ENCODE data around the gene UST. TPM values are rescaled to one million over a fixed set of nuclear protein-coding genes. Genes with fewer than 3 reads are reported as not detected.

UST gene
- total RNA-seq, 4 donors from 2014 or later = 2.3 to 8.4 (median 2.8) TPM

- intact Hi-C loops (cut with DNase I; ENCODE audit: low total_unique reads) = no loop called here
- no peak overlapping the region for H3K27ac ChIP-seq
- no peaks in the 10 kb centered on the region for H3K9me3 ChIP-seq
- TF ChIP-seq POLR2A (IDR thresholded peaks at IDR 0.05) = no peak
- TF ChIP-seq CTCF (IDR thresholded peaks at IDR 0.05 in 4 of 5, conservative IDR thresholded peaks at IDR 0.05 in 1 of 5) = no peak
- no peak for ATAC-seq
- in situ Hi-C loops (cut with MboI; ENCODE audit: low sequenced_read_pairs in 4 of 4) = no loop called here
- H3K36me3 ChIP-seq = no peaks in the 10 kb centered on the region
- H3K4me3 ChIP-seq = no peak overlapping the region
- H3K4me1 ChIP-seq = no peaks in the 10 kb centered on the region
- H3K27me3 ChIP-seq = no peaks in the 10 kb centered on the region
- DNase-seq = no peak
Observed at GRCh38 chr6:148824291-148824690, 77.5 kb downstream of the UST start.

- intact Hi-C loops (cut with DNase I; ENCODE audit: low total_unique reads) (no loop called here), in situ Hi-C loops (cut with MboI; ENCODE audit: low sequenced_read_pairs in 4 of 4) (no loop called here)
- Histone ChIP-seq H3K36me3 (no peaks in the 10 kb centered on the region), H3K27ac (no peak overlapping the region), H3K4me1 (no peaks in the 10 kb centered on the region), H3K9me3 (no peaks in the 10 kb centered on the region), H3K4me3 (no peak overlapping the region), H3K27me3 (no peaks in the 10 kb centered on the region)
- DNase-seq (no peak), ATAC-seq (no peak)
- TF ChIP-seq POLR2A (IDR thresholded peaks at IDR 0.05) (no peak), CTCF (IDR thresholded peaks at IDR 0.05 in 4 of 5, conservative IDR thresholded peaks at IDR 0.05 in 1 of 5) (no peak)
Observed at GRCh38 chr6:148824960-148825359, 78.1 kb downstream of the UST start.

GRCh38 chr6:148825492-148825891, 78.7 kb downstream of the UST start:
- Histone ChIP-seq H3K27me3 (no peaks in the 10 kb centered on the region), H3K4me3 (no peak overlapping the region), H3K4me1 (no peaks in the 10 kb centered on the region), H3K36me3 (no peaks in the 10 kb centered on the region), H3K27ac (no peak overlapping the region), H3K9me3 (no peaks in the 10 kb centered on the region)
- DNase-seq = no peak
- no peak for ATAC-seq
- intact Hi-C loops (cut with DNase I; ENCODE audit: low total_unique reads) (no loop called here), in situ Hi-C loops (cut with MboI; ENCODE audit: low sequenced_read_pairs in 4 of 4) (no loop called here)
- TF ChIP-seq POLR2A (IDR thresholded peaks at IDR 0.05) = no peak
- TF ChIP-seq CTCF (IDR thresholded peaks at IDR 0.05 in 4 of 5, conservative IDR thresholded peaks at IDR 0.05 in 1 of 5) = no peak

- TF ChIP-seq POLR2A (IDR thresholded peaks at IDR 0.05) (no peak), CTCF (IDR thresholded peaks at IDR 0.05 in 4 of 5, conservative IDR thresholded peaks at IDR 0.05 in 1 of 5) (no peak)
- H3K4me1 ChIP-seq = no peaks in the 10 kb centered on the region
- intact Hi-C loops (cut with DNase I; ENCODE audit: low total_unique reads) = no loop called here
Observed at GRCh38 chr6:148827416-148828045, 80.7 kb downstream of the UST start.

GRCh38 chr6:148828047-148828446, 81.2 kb downstream of the UST start:
- in situ Hi-C loops (cut with MboI; ENCODE audit: low sequenced_read_pairs in 4 of 4) = no loop called here
- ATAC-seq = no peak
- intact Hi-C loops (cut with DNase I; ENCODE audit: low total_unique reads) = no loop called here

More at GRCh38 chr6:148827416-148828045, 80.7 kb downstream of the UST start:
- Histone ChIP-seq H3K27ac (no peak overlapping the region), H3K4me3 (no peak overlapping the region), H3K36me3 (no peaks in the 10 kb centered on the region), H3K27me3 (no peaks in the 10 kb centered on the region), H3K9me3 (no peaks in the 10 kb centered on the region)
- DNase-seq = no peak
- no peak for ATAC-seq
- in situ Hi-C loops (cut with MboI; ENCODE audit: low sequenced_read_pairs in 4 of 4) = no loop called here

More at GRCh38 chr6:148828047-148828446, 81.2 kb downstream of the UST start:
- no peak overlapping the region for H3K27ac ChIP-seq
- TF ChIP-seq CTCF (IDR thresholded peaks at IDR 0.05 in 4 of 5, conservative IDR thresholded peaks at IDR 0.05 in 1 of 5) (no peak), POLR2A (IDR thresholded peaks at IDR 0.05) (no peak)
- DNase-seq = no peak
- no peak overlapping the region for H3K4me3 ChIP-seq
- H3K36me3 ChIP-seq = no peaks in the 10 kb centered on the region
- no peaks in the 10 kb centered on the region for H3K27me3 ChIP-seq
- no peaks in the 10 kb centered on the region for H3K9me3 ChIP-seq
- H3K4me1 ChIP-seq = no peaks in the 10 kb centered on the region

Data from gastrocnemius medialis (tissue), 4 donors.